K562 treated with DMSO at 1 percent for 4 hours (cell line): ENCODE measurements around the gene TRAPPC3L. TPM values are rescaled to one million over a fixed set of nuclear protein-coding genes. Genes with fewer than 3 reads are reported as not detected.

Experiments used
- total RNA-seq: library from RNA; unstranded; fragments of 300-600 nt; gene quantifications from 2 replicates; pipeline ENCODE4 v1.2.3, GENCODE V29; 2022; ENCODE audit not compliant: insufficient read depth

TRAPPC3L gene
- total RNA-seq, result not detected in 2 replicates

DNA sequence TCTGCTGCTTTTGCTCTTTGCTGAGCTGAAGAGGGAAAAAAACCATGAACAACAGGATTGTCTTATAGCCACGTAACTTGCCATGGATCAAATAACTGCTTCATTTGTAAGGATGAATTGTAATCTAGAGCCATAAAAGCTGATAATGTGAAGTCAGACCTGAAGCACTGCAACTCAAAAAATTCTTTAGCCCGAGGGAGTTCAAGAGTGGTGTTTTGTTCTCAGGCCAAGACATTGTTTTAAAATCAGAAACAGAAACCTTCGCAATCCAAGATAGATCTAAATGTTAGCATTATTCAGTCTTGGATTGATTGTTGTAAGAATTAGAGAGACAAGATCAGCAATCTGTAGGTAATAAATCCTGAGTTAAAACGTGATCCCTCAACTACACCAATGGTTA lies at the start of gene TRAPPC3L:
Gene TRAPPC3L, minus strand, starts transcription at position 34 of the 400 bp plus-strand sequence. CDS start 170 bp downstream, outside the sequence.

DNA sequence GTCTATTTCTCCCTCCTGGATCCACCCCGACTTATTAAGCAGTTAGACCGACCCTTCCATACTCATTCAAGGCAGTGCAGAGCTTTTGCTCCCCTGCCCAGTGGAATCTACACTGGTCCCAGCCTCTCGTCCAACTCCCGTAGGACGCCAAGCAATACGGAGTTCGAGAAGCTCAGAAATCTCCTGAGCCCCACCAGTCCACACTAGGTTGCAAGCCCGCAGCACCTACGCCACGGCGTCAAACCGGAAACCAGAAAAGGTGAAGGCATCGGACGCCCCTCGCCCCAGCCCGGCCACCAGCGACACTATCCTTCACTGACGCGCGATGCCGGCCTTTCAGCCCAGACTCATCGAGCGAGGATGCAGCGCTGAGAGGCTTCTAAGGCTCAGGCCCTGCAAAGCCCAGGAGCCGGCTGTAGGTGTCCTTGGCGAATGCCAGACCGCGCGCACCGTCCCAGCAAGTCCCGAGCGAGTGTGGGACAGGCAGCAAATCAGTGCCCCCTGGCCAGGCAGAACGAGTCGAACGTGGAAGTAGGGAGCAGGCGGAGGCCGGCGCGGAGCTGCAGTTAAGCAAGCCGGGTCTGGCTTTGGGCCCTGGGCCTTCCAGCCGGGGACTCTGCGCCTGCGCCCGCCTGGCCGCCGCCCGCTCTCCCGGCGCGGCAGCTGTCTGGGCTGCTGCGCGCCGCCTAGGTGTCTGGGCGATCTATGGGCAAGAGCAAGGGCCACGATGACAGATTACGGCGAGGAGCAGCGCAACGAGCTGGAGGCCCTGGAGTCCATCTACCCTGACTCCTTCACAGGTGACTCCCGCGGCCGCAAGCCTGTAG lies 25.6 kb upstream of the TRAPPC3L start, which contains the start of gene RWDD1:
Gene RWDD1, plus strand, starts transcription at position 649 of the 827 bp plus-strand sequence. Its CDS starts 79 bp downstream, at position 728.

DNA sequence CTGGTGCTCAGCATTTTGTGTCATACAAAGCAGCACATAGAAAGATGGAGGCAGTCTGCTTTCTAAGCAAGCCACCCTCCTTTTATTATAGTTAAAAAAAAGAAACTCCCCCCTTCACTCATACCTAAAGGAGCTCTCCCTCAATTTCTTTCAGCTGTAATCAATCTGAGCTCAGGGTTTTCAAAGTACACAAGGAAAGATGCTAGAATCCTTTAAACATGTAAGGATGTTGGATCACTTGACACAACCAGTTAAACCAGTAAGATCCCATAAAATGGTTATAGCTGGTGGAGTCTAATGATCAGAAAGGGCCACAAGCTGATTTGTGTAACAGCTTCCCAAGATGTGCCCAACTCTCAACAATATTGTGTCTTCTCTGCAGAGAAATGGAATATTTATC lies 8.0 kb upstream of the TRAPPC3L start, which contains the start of gene CALHM4:
Gene CALHM4, plus strand, starts transcription at position 301 of the 400 bp plus-strand sequence. Its CDS starts 43 bp downstream, at position 344.

DNA sequence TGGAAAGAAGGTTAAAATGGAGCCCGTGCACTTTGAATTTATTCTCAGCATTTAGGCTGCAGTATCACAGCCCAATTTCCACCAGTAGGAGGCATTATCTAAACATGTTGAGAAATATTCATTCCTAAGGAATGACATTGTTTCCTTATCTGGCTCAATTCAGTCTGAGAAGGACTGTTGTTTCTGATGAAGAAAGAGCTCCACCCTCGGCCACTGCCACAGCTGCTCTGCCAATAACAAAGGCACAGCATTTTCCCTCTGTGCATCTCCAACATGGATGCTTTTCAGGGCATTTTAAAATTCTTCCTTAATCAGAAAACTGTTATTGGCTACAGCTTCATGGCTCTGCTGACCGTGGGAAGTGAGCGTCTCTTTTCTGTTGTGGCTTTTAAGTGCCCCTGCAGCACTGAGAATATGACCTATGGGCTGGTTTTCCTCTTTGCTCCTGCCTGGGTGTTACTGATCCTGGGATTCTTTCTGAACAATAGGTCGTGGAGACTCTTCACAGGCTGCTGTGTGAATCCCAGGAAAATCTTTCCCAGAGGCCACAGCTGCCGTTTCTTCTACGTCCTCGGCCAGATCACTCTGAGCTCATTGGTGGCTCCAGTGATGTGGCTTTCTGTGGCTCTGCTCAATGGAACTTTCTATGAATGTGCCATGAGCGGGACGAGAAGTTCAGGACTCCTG lies 33.9 kb downstream of the TRAPPC3L start, which contains the start of gene CALHM5:
Gene CALHM5, plus strand, starts transcription at position 216 of the 687 bp plus-strand sequence. Its CDS starts 58 bp downstream, at position 274.

DNA sequence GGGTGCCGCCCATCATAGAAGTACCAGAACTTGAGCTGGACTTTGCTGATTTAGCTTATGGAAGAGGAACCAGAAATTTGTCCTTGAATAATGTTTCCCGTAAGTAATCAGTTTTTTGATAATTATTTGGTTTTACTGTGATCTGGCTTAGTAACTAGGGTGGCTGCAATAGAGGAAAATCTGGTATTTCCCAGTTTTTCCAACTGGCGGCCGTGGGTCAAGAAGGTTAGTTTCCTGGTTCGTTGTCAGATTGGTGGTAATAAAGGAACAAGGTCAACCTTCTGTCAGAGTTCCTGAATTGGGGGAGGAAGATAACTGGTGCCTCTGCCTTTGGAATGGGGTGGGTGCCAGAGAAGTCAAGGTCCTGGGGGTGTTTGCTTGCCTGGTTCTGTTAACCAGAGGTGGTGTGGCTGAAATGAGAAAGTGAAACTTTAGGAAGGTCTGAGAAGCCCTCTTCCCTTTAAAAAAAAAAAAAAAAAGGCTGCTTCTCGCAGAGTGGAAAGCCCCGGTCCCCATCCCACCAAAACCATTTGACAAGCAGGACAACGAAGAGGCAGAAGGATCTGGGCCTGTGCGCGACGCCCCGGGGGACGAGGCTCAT lies 84.1 kb downstream of the TRAPPC3L start, which contains the start of gene CALHM6:
Gene CALHM6, plus strand, starts transcription at position 45 of the 601 bp plus-strand sequence. Its CDS starts 555 bp downstream, at position 600.

Other genes with a start within 250 kb of the TRAPPC3L start
- gene DSE, start 174.7 kb downstream of the TRAPPC3L start, total RNA-seq, result 0.71 and 2.1 TPM in 2 replicates
- gene CALHM6, start 84.3 kb downstream of the TRAPPC3L start, total RNA-seq, result not detected in 2 replicates
- gene CALHM5, start 34.0 kb downstream of the TRAPPC3L start, total RNA-seq, result not detected in 2 replicates
- gene CALHM4, start 8.1 kb upstream of the TRAPPC3L start, total RNA-seq, result not detected in 2 replicates
- 21.0 and 25.4 TPM in 2 replicates for gene RWDD1, start 25.8 kb upstream of the TRAPPC3L start, total RNA-seq
- 0.34 and 0.91 TPM in 2 replicates for gene RSPH4A, start 70.8 kb upstream of the TRAPPC3L start, total RNA-seq
- gene ZUP1, start 123.1 kb upstream of the TRAPPC3L start, total RNA-seq, result 11.2 and 16.8 TPM in 2 replicates
- gene KPNA5, start 135.5 kb upstream of the TRAPPC3L start, total RNA-seq, result 1.8 and 3.6 TPM in 2 replicates
- not detected in 2 replicates for gene FAM162B, start 220.0 kb upstream of the TRAPPC3L start, total RNA-seq